Aorta (tissue), 5 donors: Measurements from ENCODE around the gene ART5. TPM values are rescaled to one million over a fixed set of nuclear protein-coding genes. Genes with fewer than 3 reads are reported as not detected.

ENCODE experiments used
- ATAC-seq: fragments of 200-7000 bp; cut with Tn5 transposase; one replicate; pipeline ENCODE4 v1.9.1; 2022; ENCODE audit warnings: moderate library complexity; ENCODE audit not compliant: low FRiP score
- DNase-seq, 2 donors: peaks; one replicate each; pipeline ENCODE4 v3.0.0-alpha.2; 2020
- H3K27ac ChIP-seq, 2 donors: one replicate each; pipeline ENCODE4 v1.5.1; 2013; ENCODE audit warnings: low read length in 2 of 2, mild to moderate bottlenecking in 2 of 2, moderate library complexity in 2 of 2, control low read depth in 1 of 2, inconsistent platforms in 1 of 2, low read depth in 1 of 2
- H3K27me3 ChIP-seq, 2 donors: one replicate each; pipeline ENCODE4 v1.6.1; 2013; ENCODE audit warnings: control low read depth in 1 of 2, low read length in 1 of 2, mild to moderate bottlenecking in 1 of 2, moderate library complexity in 1 of 2; ENCODE audit not compliant: insufficient read depth in 2 of 2, control insufficient read depth in 1 of 2
- H3K36me3 ChIP-seq, 2 donors: one replicate each; pipeline ENCODE4 v1.6.1; 2013; ENCODE audit warnings: control low read depth in 1 of 2, low read length in 1 of 2, mild to moderate bottlenecking in 1 of 2; ENCODE audit not compliant: insufficient read depth in 2 of 2, control insufficient read depth in 1 of 2
- H3K4me1 ChIP-seq, 2 donors: one replicate each; pipeline ENCODE4 v1.6.1; 2013; ENCODE audit warnings: low read length in 2 of 2, control low read depth in 1 of 2, mild to moderate bottlenecking in 1 of 2, moderate library complexity in 1 of 2; ENCODE audit not compliant: insufficient read depth in 2 of 2, control insufficient read depth in 1 of 2
- H3K4me3 ChIP-seq, 2 donors: one replicate each; pipeline ENCODE4 v1.5.1; 2013; ENCODE audit warnings: low read length in 2 of 2, control low read depth in 1 of 2, mild to moderate bottlenecking in 1 of 2
- H3K9me3 ChIP-seq: one replicate; pipeline ENCODE4 v1.6.1; 2013; ENCODE audit warnings: mild to moderate bottlenecking, low read length; ENCODE audit not compliant: control insufficient read depth
- WGBS, 2 donors: extraction: QIAGEN DNeasy Blood & Tissue Kit; methylation state at CpG; one replicate each; pipeline ENCODE4 v1.1.7; 2013; 5-methylcytosine and 5-hydroxymethylcytosine counted together
- intact Hi-C, 2 donors: fragments of 100-400 bp; cut with DNase I; formaldehyde crosslinking; loops; one replicate each; pipeline versions ENCODE4 v1.14.2 to v1.15.0; 2022
- polyA plus RNA-seq, 2 donors: library from polyadenylated mRNA; stranded (reverse); fragments of 200-250 nt; gene quantifications; one replicate each; pipeline ENCODE4 v1.2.3, GENCODE V29; 2013
- total RNA-seq, 2 donors: library from RNA; stranded (reverse); fragmentation: NEBNext Ultra II Directional; extraction: Animal tissue kit (Norgen Biotek cat#: 25700); gene quantifications; one replicate each; pipeline ENCODE4 v1.2.1, GENCODE V29; 2021
- donor health status: healthy with polysubstance abuse.
- donor health status: Bipolar disorder and iron deficiency.
- donor health status: DM: no; HTN: no; CAD: no.
- donor health status: DM: no; HTN: no; CAD: no.
- donor health status: DM: yes; HTN: yes; CAD: no.

Gene ART5
- total and polyA plus RNA-seq, 4 donors: not detected

DNA sequence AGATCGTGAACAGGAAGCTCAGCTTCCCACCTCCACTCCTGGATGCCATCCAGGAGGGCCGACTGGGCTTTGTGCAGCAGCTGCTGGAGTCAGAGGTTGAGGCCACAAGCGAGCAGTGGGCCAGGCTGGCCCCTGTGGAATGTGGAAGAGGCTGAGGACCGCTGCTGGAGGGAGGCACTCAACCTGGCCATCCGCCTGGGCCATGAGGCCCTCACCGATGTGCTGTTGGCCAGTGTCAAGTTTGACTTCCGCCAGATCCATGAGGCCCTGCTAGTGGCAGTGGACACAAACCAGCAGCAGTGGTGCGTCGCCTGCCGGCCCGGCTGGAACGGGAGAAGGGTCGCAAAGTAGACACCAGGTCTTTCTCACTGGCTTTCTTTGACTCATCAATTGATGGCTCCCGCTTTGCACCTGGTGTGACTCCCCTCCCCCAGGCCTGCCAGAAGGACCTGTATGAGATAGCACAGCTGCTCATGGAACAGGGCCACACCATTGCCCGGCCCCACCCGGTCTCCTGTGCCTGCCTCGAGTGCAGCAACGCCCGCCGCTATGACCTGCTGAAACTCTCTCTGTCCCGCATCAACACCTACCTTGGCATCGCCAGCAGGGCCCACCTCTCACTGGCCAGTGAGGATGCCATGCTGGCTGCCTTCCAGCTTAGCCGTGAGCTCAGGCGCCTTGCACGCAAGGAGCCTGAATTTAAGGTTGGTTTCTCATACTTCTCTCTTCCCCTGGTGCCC lies 24.9 kb downstream of the ART5 start:
- H3K27ac ChIP-seq: no peak overlapping the region
- no peaks in the 10 kb centered on the region for H3K27me3 ChIP-seq
- no peaks in the 10 kb centered on the region for H3K9me3 ChIP-seq
- H3K4me1 ChIP-seq: no peaks in the 10 kb centered on the region
- intact Hi-C loops: no loop called here
- peak in 1 of 2 donors; percentile 60 for DNase-seq
- no peak for ATAC-seq
- no peak overlapping the region for H3K4me3 ChIP-seq
- WGBS, 2 donors: 78 to 79% methylated on average over 25 of the region's 25 CpGs
- H3K36me3 ChIP-seq: no peaks in the 10 kb centered on the region

DNA sequence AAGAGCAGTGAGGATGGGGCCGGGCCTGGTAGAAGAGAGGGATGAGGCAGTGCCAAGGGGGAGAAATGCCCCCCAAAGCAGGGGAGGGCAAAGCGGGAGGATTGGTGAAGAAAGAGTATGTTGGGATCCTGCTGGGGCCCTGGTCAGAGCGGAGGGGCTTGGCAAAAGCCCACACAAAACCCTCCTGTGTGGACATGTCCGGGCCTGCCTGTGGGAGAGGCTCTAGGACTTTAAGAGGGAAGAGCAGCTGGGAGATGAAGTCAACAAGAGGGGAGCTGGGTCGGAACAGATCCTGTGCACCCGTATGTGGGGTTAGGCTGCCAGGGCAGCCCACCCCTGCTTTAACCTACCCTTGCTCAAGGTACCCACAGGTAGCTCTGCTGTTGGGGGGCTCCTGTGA lies 25.8 kb downstream of the ART5 start:
- Histone ChIP-seq H3K36me3 (no peaks in the 10 kb centered on the region), H3K4me1 (no peaks in the 10 kb centered on the region), H3K27me3 (no peaks in the 10 kb centered on the region), H3K27ac (no peak overlapping the region), H3K9me3 (no peaks in the 10 kb centered on the region), H3K4me3 (no peak overlapping the region)
- DNase-seq (peak in 1 of 2 donors; percentile 61), ATAC-seq (no peak)
- 90 to 95% methylated on average over 6 of the region's 6 CpGs for WGBS, 2 donors
- intact Hi-C loops: no loop called here

DNA sequence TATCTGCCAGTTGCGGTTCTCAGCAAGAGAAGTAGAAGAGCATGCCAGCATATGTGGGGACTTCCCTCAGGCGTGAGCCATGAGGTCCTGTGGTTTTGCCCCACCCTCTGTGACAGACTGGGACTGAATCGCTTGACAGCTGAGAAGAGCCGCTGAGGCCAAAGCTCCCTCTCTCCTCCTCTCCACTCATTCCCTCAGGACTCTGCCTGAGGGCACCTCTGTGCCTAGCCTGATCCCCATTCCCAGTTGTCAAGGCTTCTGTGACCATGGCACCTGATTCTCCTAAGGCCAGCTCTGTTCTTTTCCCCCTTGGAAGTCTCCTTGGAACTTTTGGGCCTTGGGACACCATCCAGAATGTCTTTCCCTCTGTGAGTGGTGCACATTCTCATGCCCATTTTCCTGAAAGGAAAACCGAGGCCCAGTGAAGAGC lies 27.0 kb downstream of the ART5 start:
- Histone ChIP-seq H3K27me3 (no peaks in the 10 kb centered on the region), H3K9me3 (no peaks in the 10 kb centered on the region), H3K36me3 (no peaks in the 10 kb centered on the region), H3K4me1 (no peaks in the 10 kb centered on the region), H3K4me3 (no peak overlapping the region), H3K27ac (no peak overlapping the region)
- intact Hi-C loops: no loop called here
- 73 to 77% methylated on average over 5 of the region's 5 CpGs for WGBS, 2 donors
- DNase-seq: peak; percentile 48 to 56
- ATAC-seq: no peak

DNA sequence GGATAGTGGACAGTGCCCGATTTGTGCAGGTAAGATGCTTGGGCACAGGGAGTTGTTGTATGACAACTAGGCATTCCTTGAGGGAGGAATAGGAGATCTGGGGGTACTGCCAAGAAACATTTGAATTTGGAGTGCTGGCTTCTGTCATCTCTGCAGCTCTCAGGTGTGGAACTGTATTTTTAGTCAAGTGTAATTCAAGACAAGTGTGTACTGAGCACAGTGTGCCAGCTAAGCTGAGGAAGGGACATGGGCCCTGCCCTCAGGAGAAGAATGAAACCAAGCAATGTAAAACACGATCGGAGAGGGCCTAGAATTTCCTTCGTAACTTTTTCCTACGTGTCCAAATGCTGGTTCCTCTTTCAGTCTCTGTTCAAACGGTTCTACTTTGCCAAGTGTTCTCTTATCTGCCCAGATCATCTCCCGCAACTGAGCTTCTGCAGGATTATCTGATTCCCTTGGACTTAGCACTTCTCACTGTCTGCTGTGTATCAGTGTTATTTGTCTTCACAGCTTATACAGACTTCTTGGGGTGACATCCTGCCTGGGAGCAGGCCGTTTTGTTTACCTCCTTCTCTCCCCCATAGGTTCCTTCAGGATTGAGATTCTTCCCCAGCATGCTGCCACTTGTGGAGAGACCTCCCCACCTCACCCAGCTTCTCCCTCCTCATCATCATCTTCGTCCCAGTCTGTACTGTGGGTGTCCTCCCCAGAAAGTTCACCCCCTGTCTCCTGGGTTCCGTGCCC lies 27.6 kb downstream of the ART5 start:
- no peaks in the 10 kb centered on the region for H3K36me3 ChIP-seq
- 81 to 82% methylated on average over 10 of the region's 10 CpGs for WGBS, 2 donors
- no peak overlapping the region for H3K27ac ChIP-seq
- intact Hi-C loops: no loop called here
- H3K4me1 ChIP-seq: no peaks in the 10 kb centered on the region
- ATAC-seq (no peak), DNase-seq (peak in 1 of 2 donors; percentile 10)
- no peaks in the 10 kb centered on the region for H3K9me3 ChIP-seq
- H3K4me3 ChIP-seq: no peak overlapping the region
- no peaks in the 10 kb centered on the region for H3K27me3 ChIP-seq

DNA sequence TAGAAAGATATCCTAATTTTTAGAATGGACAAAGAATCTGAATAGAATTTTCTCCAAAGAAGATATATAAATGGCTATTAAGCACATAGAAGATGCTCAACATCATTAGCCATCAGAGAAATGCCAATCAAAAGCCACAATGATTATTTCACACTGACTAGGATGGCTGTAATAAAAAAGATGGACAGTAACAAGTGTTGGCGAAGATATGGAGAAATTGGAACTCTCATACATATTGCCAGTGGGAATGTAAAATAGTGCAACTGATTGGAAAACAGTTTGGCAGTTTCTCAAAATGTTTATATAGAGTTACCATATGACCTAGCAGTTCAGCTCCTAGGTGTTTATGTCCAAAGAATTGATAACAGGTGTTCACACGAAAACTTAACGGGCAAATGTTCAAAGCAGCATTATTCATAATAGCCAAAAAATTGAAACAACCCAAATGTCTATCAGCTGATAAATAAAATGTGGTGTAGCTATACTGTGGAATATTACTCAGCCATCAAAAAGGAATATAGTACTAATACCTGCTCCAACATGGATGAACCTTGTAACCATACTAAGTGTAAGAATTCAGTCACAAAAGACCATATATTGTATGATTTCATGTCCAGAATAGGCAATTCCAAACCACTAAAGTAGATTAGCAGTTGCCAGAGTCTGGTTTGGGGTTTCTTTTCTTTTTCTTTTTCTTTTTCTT lies 29.7 kb downstream of the ART5 start:
- Histone ChIP-seq H3K27me3 (no peaks in the 10 kb centered on the region), H3K4me3 (no peak overlapping the region), H3K4me1 (no peaks in the 10 kb centered on the region), H3K9me3 (no peaks in the 10 kb centered on the region), H3K27ac (no peak overlapping the region), H3K36me3 (no peaks in the 10 kb centered on the region)
- ATAC-seq: no peak
- WGBS, 2 donors: 61 to 81% methylated on average over 3 of the region's 3 CpGs
- no peak for DNase-seq
- intact Hi-C loops: no loop called here

DNA sequence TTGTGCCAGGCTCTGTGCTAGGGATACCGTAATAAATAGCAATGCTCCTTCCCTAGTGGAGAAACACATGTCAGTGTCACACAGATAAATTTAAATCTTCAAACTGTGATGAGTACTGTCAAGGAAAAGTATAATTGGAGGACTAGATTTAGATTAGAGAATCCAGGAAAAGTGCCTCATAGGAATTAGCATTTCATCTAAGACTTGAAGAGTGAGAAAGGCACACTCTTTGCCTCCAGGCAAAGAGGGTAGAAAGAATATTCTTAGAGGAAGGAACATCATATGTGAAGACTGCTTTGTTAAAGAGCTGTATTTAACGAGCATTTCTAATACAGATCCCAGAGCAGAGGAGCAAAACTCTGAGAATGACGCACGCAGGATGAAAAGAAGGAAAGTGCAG lies 30.9 kb downstream of the ART5 start:
- H3K4me3 ChIP-seq: no peak overlapping the region
- DNase-seq (peak in 1 of 2 donors; percentile 4), ATAC-seq (no peak)
- H3K27me3 ChIP-seq: no peaks in the 10 kb centered on the region
- no peaks in the 10 kb centered on the region for H3K9me3 ChIP-seq
- H3K36me3 ChIP-seq: no peaks in the 10 kb centered on the region
- intact Hi-C loops: no loop called here
- 88 to 92% methylated on average over 4 of the region's 4 CpGs for WGBS, 2 donors
- no peaks in the 10 kb centered on the region for H3K4me1 ChIP-seq
- H3K27ac ChIP-seq: no peak overlapping the region

DNA sequence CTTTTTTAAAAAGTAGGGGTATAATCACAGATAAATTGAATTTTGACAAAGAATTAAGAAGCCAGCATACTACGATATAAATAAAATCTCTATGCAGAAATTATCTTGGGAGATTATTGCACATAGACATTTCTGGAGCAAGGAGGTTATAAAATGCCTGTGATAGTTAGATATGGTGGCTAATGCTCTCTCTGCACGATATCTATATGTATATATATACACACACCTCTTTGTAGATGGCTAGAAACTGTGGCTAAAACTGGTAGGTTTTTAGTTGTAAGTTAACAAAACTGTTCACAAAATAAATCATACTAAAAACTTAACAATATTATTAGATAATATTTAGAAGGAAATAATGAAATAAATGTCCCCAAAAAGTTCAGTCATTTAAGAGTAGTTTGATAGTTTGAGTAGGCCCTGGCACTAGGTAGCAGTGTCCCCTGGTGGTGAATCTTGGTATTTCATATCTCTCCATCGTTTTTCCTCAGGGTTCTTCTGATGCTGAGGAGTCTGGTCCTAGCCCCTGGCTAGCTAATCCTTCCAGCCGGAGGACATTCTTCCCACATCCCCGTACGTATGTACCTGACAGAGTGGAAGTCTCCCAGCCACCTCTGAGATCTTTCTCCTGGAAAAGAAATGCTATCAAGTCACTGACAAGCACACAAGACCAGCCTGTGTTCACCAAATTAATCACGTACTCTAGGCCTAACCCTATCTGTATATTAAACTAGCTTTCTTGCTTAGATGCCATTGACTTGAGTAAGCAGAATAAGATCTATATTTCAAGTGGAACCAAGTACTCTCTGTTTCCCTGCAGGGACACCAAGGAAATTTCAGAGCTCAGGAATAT lies 32.2 kb downstream of the ART5 start:
- Histone ChIP-seq H3K36me3 (no peaks in the 10 kb centered on the region), H3K4me1 (no peaks in the 10 kb centered on the region), H3K9me3 (no peaks in the 10 kb centered on the region), H3K27me3 (no peaks in the 10 kb centered on the region), H3K27ac (no peak overlapping the region), H3K4me3 (no peak overlapping the region)
- ATAC-seq: no peak
- intact Hi-C loops: no loop called here
- DNase-seq: no peak
- WGBS, 2 donors: 56 to 57% methylated on average over 7 of the region's 7 CpGs

DNA sequence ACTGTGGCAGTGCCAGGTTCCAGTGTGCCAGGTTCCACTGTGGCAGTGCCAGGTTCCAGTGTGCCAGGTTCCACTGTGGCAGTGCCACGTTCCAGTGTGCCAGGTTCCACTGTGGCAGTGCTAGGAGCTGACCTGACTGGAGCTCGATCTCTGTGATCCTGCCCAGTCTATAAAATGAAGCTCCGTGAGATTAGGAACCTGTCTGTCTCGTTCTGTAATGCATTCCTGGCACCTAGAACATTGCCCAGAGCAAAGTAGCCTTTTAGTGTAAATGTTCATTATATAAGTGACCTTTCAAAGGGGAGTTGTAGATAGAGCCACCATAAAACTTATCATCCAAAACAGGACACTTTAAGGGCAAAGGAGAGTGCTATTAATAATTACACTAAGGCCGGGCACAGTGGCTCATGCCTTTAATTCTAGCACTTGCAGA lies 36.0 kb downstream of the ART5 start:
- Histone ChIP-seq H3K9me3 (no peaks in the 10 kb centered on the region), H3K36me3 (no peaks in the 10 kb centered on the region), H3K27ac (no peak overlapping the region), H3K4me3 (no peak overlapping the region), H3K27me3 (peaks cover 0 to 1% of the 10 kb centered on the region in 2 donors), H3K4me1 (no peaks in the 10 kb centered on the region)
- intact Hi-C loops: no loop called here
- DNase-seq (peak in 1 of 2 donors; percentile 28), ATAC-seq (no peak)
- 56 to 61% methylated on average over 5 of the region's 5 CpGs for WGBS, 2 donors
